ENCODE data around the gene MLKL. TPM values are rescaled to one million over a fixed set of nuclear protein-coding genes. Genes with fewer than 3 reads are reported as not detected.
"Not testable (repeated sequence)": the region's sequence is repeated elsewhere in the genome, so short reads cannot be mapped to it uniquely, and the experiment has no call there.

MLKL gene
- total RNA-seq, 4 donors from 2014 or later = 6.4 to 15.5 (median 10.8) TPM

DNA sequence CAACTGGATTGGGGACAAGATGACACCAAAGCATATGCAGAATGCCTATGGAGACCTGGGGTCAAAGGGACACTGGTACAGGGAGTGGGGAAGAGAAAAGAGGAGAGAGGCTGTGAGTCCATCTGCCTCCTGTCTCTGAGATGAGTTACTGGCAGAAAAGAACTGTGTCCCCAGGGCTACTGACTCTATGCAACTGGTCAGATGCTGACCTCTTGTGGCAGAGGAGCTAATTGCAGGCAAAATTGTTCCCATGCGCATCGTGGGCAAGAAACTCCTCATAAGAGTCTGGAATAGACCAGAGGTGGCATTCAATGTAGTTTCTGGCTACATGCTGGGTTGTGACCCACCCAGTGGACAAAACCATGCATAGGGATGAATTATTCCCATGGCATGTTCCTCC is 26.1 kb upstream of the MLKL start:
- Histone ChIP-seq H3K27ac (no peak overlapping the region), H3K9me3 (peaks cover 0 to 11% (median 0%) of the 10 kb centered on the region in 3 donors), H3K36me3 (no peaks in the 10 kb centered on the region), H3K4me3 (no peak overlapping the region), H3K27me3 (peaks cover 6% of the 10 kb centered on the region), H3K4me1 (peaks cover 0 to 12% (median 0%) of the 10 kb centered on the region in 3 donors)
- ATAC-seq = no peak
- no peak for TF ChIP-seq POLR2AphosphoS5 (IDR thresholded peaks at IDR 0.05)
- TF ChIP-seq EP300 (IDR thresholded peaks at IDR 0.05) = no peak
- TF ChIP-seq, protein P1, sequence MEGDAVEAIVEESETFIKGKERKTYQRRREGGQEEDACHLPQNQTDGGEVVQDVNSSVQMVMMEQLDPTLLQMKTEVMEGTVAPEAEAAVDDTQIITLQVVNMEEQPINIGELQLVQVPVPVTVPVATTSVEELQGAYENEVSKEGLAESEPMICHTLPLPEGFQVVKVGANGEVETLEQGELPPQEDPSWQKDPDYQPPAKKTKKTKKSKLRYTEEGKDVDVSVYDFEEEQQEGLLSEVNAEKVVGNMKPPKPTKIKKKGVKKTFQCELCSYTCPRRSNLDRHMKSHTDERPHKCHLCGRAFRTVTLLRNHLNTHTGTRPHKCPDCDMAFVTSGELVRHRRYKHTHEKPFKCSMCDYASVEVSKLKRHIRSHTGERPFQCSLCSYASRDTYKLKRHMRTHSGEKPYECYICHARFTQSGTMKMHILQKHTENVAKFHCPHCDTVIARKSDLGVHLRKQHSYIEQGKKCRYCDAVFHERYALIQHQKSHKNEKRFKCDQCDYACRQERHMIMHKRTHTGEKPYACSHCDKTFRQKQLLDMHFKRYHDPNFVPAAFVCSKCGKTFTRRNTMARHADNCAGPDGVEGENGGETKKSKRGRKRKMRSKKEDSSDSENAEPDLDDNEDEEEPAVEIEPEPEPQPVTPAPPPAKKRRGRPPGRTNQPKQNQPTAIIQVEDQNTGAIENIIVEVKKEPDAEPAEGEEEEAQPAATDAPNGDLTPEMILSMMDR (IDR thresholded peaks at IDR 0.05) = peak in 1 of 4 experiments; percentile 14
- no peak for TF ChIP-seq POLR2A (IDR thresholded peaks at IDR 0.05)
- WGBS, 2 donors (ENCODE audit: low coverage in 1 of 2) = 40 to 80% methylated on average over 1 of the region's 2 CpGs

DNA sequence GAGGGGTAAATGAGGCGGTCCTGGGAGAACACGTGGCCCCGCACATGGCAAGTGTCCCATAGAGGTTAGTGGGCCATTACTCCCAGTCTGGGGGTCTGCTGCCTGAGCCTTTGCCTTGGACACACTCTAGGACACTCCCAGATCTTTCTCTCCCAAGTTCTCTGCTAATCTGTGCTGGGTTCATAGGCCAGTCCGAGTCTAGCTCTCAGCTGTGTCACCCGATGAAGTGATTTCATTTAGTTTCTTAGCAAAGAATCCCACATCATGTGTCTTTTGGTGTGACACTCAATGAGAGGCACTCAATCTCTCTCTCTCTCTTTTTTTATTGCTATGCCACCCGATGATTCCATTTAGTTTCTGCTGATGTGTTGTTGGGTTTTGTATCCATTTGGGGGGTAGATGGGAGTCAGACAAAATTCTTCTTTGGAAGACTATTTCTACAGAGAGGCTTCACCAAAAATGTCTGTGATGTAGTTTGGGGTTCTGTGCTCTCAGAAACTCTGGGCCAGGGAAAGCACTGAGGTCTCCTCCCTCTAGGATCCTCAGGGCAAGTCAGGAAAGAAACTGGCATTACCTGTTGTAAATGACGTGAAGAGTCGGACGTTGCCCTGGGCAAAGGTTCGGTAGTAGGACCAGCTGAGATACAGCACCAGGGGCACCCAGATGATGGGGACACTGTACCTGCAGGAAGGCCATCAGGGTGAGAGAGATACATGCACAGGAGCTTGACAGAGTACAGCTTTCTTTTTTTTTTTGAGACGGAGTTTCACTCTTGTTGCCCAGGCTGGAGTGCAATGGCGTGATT is 25.2 kb upstream of the MLKL start:
- H3K4me1 ChIP-seq = peaks cover 0 to 12% (median 0%) of the 10 kb centered on the region in 3 donors
- H3K36me3 ChIP-seq = no peaks in the 10 kb centered on the region
- no peak for ATAC-seq
- peaks cover 10% of the 10 kb centered on the region for H3K27me3 ChIP-seq
- peak overlapping the region in 2 of 4 donors; percentile 48 to 53 for H3K27ac ChIP-seq
- TF ChIP-seq POLR2AphosphoS5 (IDR thresholded peaks at IDR 0.05) = no peak
- TF ChIP-seq, protein P1 (IDR thresholded peaks at IDR 0.05) = no peak
- TF ChIP-seq POLR2A (IDR thresholded peaks at IDR 0.05) = no peak
- no peak for TF ChIP-seq EP300 (IDR thresholded peaks at IDR 0.05)
- no peak overlapping the region for H3K4me3 ChIP-seq
- peaks cover 0 to 11% (median 0%) of the 10 kb centered on the region in 3 donors for H3K9me3 ChIP-seq
- 40 to 92% methylated on average over 1 to 10 of the region's 12 CpGs for WGBS, 2 donors (ENCODE audit: low coverage in 1 of 2)

GRCh38 chr16:74724820-74725549 is 24.3 kb upstream of the MLKL start:
- Histone ChIP-seq H3K27me3 (peaks cover 10% of the 10 kb centered on the region), H3K4me1 (peaks cover 0 to 12% (median 0%) of the 10 kb centered on the region in 3 donors), H3K4me3 (no peak overlapping the region), H3K9me3 (peaks cover 0 to 11% (median 0%) of the 10 kb centered on the region in 3 donors), H3K36me3 (no peaks in the 10 kb centered on the region), H3K27ac (peak overlapping the region in 2 of 4 donors; percentile 48 to 53)
- no CpG with 5 or more reads among the region's 19 CpGs for WGBS, 2 donors (ENCODE audit: low coverage in 1 of 2)
- ATAC-seq = peak; percentile 48
- TF ChIP-seq POLR2A (IDR thresholded peaks at IDR 0.05) (no peak), EP300 (IDR thresholded peaks at IDR 0.05) (no peak), POLR2AphosphoS5 (IDR thresholded peaks at IDR 0.05) (no peak)
- TF ChIP-seq, protein P1 (IDR thresholded peaks at IDR 0.05) = no peak

- Histone ChIP-seq H3K27ac (no peak overlapping the region), H3K4me1 (peaks cover 0 to 12% (median 0%) of the 10 kb centered on the region in 3 donors), H3K27me3 (peaks cover 10% of the 10 kb centered on the region), H3K9me3 (peaks cover 0 to 11% (median 0%) of the 10 kb centered on the region in 3 donors), H3K4me3 (no peak overlapping the region), H3K36me3 (no peaks in the 10 kb centered on the region)
- TF ChIP-seq EP300 (IDR thresholded peaks at IDR 0.05) (no peak), POLR2AphosphoS5 (IDR thresholded peaks at IDR 0.05) (no peak), POLR2A (IDR thresholded peaks at IDR 0.05) (no peak)
- TF ChIP-seq, protein P1 (IDR thresholded peaks at IDR 0.05) = no peak
- ATAC-seq = no peak
- WGBS, 2 donors (ENCODE audit: low coverage in 1 of 2) = 60 to 79% methylated on average over 1 to 5 of the region's 7 CpGs
Measured at GRCh38 chr16:74723256-74723655, 22.6 kb upstream of the MLKL start.

DNA sequence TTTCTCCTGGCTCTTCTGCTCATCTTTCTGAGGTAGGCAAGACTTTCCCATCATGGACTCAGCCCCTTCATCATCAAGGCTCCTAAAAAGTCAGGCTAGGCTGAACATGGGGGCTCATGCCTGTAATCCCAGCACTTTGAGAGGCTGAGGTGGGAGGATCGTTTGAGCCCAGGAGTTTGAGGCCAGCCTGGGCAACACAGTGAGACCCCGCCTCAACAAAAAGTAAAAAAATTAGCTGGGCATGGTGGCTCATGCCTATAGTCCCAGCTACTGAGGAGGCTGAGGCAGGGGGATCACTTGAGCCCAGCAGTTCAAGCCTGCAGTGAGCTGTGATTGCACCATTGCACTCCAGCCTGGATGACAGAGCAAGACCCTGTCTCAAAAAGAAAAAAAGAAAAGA is 21.5 kb upstream of the MLKL start:
- peaks cover 0 to 12% (median 0%) of the 10 kb centered on the region in 3 donors for H3K4me1 ChIP-seq
- not testable (repeated sequence) for H3K27me3 ChIP-seq, H3K4me3 ChIP-seq, ATAC-seq, H3K36me3 ChIP-seq, H3K27ac ChIP-seq, H3K9me3 ChIP-seq
- no CpG with 5 or more reads among the region's 2 CpGs for WGBS, 2 donors (ENCODE audit: low coverage in 1 of 2)
